Stomach (tissue), 4 donors: ENCODE results near the gene TFAP2B.

ENCODE experiments used
- EP300 ChIP-seq: sonication (generic); formaldehyde crosslinking; IDR thresholded peaks from one replicate; pipeline ENCODE4 v1.6.1; 2017; ENCODE audit warnings: antibody characterized with exemption
- POLR2A ChIP-seq, 4 donors: fragments of 450-650 bp; IDR thresholded peaks; one replicate each; pipeline ENCODE4 v1.6.1; 2016; ENCODE audit warnings: antibody characterized with exemption in 4 of 4, control low read depth in 2 of 4, mild to moderate bottlenecking in 1 of 4, moderate library complexity in 1 of 4
- POLR2AphosphoS5 ChIP-seq, 3 donors: sonication (generic); formaldehyde crosslinking; IDR thresholded peaks; one replicate each; pipeline ENCODE4 v1.6.1; 2016; ENCODE audit warnings: antibody characterized with exemption in 3 of 3
- TF ChIP-seq, protein P1 (sequence below), 7 experiments: fragments of 450-650 bp in 4 of 7; fragments of 200-600 bp in 3 of 7; sonication (generic) in 3 of 7; IDR thresholded peaks; one replicate each; pipeline ENCODE4 v1.5.1; 2016 to 2019; ENCODE audit warnings: antibody characterized with exemption in 7 of 7, control low read depth in 2 of 7, mild to moderate bottlenecking in 1 of 7

DNA sequence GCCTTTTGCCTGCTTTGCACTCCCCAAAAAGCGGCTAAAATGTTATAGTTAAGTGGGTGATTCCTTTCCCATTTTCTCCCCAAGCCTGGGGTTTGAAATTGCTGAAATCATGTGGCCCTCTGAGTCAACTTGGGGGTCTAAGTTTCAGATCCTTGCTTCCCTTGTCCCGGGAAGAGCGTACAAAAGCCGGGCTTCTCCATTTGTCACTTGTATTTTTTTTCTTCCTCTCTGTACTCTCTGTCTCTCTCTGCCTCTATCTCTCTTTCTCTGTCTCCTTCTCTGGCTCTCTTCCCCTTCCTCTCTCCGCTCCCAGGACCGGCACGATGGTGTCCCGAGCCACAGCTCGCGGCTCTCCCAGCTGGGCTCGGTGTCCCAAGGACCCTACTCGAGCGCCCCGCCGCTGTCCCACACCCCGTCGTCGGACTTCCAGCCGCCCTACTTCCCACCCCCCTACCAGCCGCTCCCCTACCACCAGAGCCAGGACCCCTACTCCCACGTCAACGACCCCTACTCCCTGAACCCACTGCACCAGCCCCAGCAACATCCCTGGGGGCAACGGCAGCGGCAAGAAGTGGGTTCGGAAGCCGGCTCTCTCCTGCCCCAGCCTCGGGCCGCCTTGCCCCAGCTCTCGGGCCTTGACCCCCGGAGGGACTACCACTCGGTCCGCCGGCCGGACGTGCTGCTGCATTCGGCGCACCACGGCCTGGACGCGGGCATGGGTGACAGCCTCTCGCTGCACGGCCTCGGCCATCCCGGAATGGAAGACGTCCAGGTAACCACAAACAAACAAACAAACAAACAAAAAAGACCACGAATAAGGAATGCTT lies 4.6 kb downstream of the TFAP2B start:
- TF ChIP-seq, protein P1, sequence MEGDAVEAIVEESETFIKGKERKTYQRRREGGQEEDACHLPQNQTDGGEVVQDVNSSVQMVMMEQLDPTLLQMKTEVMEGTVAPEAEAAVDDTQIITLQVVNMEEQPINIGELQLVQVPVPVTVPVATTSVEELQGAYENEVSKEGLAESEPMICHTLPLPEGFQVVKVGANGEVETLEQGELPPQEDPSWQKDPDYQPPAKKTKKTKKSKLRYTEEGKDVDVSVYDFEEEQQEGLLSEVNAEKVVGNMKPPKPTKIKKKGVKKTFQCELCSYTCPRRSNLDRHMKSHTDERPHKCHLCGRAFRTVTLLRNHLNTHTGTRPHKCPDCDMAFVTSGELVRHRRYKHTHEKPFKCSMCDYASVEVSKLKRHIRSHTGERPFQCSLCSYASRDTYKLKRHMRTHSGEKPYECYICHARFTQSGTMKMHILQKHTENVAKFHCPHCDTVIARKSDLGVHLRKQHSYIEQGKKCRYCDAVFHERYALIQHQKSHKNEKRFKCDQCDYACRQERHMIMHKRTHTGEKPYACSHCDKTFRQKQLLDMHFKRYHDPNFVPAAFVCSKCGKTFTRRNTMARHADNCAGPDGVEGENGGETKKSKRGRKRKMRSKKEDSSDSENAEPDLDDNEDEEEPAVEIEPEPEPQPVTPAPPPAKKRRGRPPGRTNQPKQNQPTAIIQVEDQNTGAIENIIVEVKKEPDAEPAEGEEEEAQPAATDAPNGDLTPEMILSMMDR (IDR thresholded peaks at IDR 0.05), result no peak
- TF ChIP-seq POLR2A (IDR thresholded peaks at IDR 0.05) (no peak), EP300 (no peak), POLR2AphosphoS5 (IDR thresholded peaks at IDR 0.05) (no peak)
